A673 (cell line): ENCODE results near the gene POSTN.

Source experiments
- CTCF ChIP-seq: fragments of 300-800, 200-600 bp; sonication (generic); conservative IDR thresholded peaks from 2 replicates; pipeline ENCODE4 v1.5.1; 2017; ENCODE audit warnings: low read depth, mild to moderate bottlenecking, antibody characterized with exemption, low read length, moderate library complexity, mixed read lengths
- EZH2 ChIP-seq: fragments of 200-600 bp; sonication (generic); IDR thresholded peaks from 2 replicates; pipeline ENCODE4 v1.6.1; 2017; ENCODE audit warnings: borderline replicate concordance, low read depth, mild to moderate bottlenecking, mixed read lengths, antibody characterized with exemption, low read length; ENCODE audit not compliant: poor library complexity, severe bottlenecking

GRCh38 chr13:37647031-37647650 is 48.6 kb upstream of the POSTN start:
- TF ChIP-seq EZH2 = no peak
- no peak for TF ChIP-seq CTCF
